T-helper 9 cell (primary cell): ENCODE data around the gene MUC2.
"Not testable (repeated sequence)": the region's sequence is repeated elsewhere in the genome, so short reads cannot be mapped to it uniquely, and the experiment has no call there.

Source experiments
- DNase-seq: peaks from one replicate; pipeline ENCODE4 v3.0.0-alpha.2; 2020

Gene MUC2

GRCh38 chr11:1107316-1108245, 32.9 kb downstream of the MUC2 start:
- no peak for DNase-seq

DNA sequence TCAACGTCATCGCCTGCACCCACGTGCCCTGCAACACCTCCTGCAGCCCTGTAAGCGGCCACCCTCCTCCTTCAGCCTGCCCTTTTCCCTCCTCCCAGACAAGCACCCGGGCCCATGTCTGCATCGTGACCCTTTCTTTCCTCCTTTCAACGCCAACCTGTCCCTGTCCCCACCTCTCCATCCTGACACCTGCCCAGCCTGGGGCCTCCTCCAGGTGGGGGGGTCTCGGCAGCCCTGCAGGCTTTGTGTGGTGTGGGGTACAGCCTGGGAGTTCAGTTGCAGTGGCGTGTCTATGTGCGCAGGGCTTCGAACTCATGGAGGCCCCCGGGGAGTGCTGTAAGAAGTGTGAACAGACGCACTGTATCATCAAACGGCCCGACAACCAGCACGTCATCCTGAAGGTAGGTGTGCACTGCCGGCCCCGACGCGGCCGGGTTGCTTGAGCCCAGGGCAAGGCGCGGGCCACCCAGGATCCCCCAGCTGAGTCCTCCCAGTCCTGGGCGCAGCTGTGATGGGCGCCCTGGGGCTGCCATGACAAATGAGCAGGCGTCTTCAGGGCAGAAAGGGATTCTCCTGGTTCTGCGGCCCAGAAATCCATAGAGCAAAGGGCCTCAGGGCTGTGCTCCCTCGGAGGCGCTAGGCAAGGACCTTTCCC, 33.7 kb downstream of the MUC2 start:
- no peak for DNase-seq

- DNase-seq, result no peak
Measured at GRCh38 chr11:1109101-1109917, 34.6 kb downstream of the MUC2 start.

DNA sequence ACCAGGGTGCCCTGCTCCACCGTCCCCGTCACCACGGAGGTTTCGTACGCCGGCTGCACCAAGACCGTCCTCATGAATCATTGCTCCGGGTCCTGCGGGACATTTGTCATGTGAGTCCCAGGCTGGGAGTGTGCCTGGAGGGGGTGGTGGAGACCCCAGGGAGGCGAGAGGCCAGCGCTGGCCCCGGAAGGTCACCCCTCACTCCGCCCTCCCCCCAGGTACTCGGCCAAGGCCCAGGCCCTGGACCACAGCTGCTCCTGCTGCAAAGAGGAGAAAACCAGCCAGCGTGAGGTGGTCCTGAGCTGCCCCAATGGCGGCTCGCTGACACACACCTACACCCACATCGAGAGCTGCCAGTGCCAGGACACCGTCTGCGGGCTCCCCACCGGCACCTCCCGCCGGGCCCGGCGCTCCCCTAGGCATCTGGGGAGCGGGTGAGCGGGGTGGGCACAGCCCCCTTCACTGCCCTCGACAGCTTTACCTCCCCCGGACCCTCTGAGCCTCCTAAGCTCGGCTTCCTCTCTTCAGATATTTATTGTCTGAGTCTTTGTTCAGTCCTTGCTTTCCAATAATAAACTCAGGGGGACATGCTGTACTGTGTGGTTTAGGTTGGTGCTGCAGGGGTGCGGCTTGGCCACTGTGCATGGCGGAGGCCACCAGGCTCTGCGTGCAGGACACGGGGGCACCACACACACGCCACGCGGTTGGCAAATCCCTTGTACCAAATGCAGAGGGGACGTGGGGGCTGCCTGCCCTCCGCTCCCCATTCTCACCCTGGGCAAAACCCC, 35.4 kb downstream of the MUC2 start:
- no peak for DNase-seq

GRCh38 chr11:1111545-1112212, 37.0 kb downstream of the MUC2 start:
- no peak for DNase-seq

GRCh38 chr11:1112351-1113191, 37.9 kb downstream of the MUC2 start:
- DNase-seq, result no peak

GRCh38 chr11:1113405-1114201, 38.9 kb downstream of the MUC2 start:
- no peak for DNase-seq

DNA sequence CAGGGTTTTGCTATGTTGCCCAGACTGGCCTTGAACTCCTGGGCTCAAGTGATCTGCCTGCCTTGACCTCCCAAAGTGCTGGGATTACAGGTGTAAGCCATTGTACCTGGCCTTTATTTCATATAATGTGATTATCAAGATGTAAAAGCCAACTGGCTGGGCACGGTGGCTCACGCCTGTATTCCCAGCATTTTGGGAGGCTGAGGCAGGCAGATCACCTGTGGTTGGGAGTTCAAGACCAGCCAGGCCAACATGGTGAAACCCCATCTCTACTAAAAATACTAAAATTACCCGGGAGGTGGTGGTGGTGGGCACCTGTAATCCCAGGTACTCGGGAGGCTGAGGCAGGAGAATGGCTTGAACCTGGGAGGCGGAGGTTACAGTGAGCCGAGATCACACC, 40.6 kb downstream of the MUC2 start:
- not testable (repeated sequence) for DNase-seq

- DNase-seq, result no peak
Measured at GRCh38 chr11:1116104-1116503, 41.4 kb downstream of the MUC2 start.

DNA sequence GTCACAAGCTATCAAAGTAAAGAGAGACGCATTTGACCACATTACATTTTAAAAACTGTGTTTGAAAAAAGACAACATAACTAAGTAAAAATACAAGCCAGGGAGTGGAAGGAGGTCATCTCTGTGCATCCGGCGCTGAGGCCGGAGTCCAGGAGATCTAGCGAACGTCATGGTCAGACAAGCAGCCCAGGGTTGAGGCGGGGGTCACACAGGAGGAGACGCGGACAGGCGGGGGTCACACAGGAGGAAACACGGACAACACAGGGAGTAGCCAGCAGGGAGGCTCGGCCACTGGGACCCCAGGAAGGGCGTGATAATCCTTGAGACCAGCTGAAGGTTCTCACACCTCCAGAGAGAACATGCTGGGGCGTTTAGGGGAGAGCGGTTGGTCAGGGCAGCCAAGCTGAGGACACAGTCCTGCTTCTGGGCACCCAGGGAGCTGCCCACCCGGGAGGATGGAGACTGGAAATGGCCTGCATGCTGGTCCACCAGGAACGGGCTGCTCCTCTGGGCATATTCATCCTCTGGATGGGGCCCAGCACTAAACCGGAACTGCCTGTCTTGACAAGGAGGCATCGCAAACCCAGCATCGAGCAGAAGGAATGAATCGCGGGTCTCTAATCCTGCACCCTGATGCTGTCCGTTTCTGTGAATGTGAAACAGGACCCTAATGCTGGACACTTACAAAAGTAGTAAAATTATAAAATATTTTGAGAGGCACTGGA, 42.2 kb downstream of the MUC2 start:
- DNase-seq, result no peak

DNA sequence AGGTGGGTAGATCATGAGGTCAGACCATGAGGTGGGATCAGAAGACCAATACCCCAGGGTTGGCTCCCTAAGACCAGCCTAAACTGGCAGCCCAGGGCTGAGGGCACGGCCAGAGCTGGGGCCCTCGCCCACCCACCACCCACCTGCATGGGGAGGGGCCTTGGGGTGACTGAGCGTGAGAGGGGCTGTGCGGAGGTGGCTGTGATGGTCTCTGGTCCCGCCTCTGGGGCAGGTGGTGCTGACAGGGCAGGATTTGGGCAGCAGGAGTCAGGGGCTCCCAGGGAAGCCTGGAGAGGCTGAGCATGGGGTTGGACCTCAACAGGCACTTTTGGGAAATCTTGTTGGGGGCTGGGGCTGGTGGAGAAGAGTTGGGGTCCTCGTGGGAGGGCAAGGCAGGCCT, 43.3 kb downstream of the MUC2 start:
- DNase-seq, result no peak

- no peak for DNase-seq
Measured at GRCh38 chr11:1118755-1119603, 44.3 kb downstream of the MUC2 start.

GRCh38 chr11:1119604-1120146, 45.0 kb downstream of the MUC2 start:
- no peak for DNase-seq

GRCh38 chr11:1120532-1121330, 46.1 kb downstream of the MUC2 start:
- DNase-seq, result no peak

DNA sequence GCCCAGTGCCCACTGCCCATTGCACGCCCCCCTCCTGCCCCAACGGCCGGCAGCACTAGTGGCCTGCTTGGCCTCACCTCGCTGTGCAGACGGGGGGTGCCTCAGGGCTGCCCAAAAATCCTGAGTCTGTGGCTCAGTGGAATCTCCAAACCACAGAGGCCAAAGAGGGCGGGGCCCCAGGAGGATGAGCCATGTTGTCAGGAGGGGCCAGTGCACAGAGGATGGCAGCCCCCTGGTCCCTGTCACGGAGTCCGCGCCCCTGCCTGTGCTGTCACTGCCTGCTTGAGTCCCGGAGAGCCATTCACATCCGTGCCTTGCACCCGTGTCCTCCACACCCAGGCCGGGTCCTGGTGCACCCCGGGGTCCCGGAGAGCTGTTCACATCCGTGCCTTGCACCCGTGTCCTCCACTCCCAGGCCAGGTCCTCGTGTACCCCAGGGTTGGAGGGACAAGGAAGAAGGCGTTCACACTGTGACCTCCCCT, 46.7 kb downstream of the MUC2 start:
- DNase-seq, result no peak

DNA sequence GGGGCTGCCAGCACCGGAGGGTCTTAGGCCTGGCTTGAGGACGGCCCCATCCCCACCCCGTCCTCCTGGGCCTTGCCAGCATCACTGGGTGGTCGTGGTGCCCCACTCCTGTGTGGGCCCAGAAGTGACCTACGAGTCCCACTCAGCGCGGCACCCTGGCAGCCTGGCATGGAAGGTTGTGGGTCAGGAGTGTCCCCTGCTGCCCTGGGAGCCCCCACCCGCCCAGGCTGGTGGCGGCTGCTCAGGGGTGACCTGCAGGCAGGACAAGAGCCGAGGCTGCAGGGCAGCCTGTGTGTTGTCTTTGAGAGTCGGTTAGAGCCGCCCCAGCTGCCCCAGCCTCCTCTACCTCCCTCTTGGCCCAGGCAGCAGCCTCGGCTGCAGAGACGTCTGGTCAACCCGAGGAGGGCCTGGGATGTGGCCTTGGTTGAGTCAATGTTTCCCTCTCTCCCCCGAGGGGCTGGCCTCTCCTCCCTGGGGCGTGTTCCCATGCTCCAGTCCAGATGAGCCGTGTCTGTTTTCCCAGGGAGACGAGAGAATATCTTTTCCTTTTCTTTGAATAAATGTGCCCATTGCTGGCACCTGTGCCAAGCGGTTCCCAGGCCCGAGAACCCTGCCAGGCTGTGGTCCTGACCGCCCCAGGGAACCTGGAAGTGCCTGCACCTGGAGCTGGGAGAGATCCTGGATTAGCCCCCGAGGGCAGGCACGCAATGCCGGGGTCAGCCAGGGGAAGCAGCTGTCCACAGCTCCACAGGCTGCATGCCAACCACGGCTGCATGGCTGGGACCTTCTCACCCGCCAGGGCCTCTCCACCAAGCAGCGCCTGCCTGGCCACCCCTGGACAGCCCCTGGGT, 47.4 kb downstream of the MUC2 start:
- DNase-seq, result no peak
